HG03571 (cell line): ENCODE results near the gene GLT6D1.

Source experiments
- ATAC-seq: cut with Tn5 transposase; IDR thresholded peaks from one replicate; pipeline ENCODE4 v1.9.1; 2021; ENCODE audit not compliant: unreplicated experiment

Gene GLT6D1

GRCh38 chr9:135587658-135588057, 51.7 kb downstream of the GLT6D1 start:
- ATAC-seq: no peak

GRCh38 chr9:135586601-135587109, 52.7 kb downstream of the GLT6D1 start:
- ATAC-seq: no peak

- ATAC-seq: no peak
Measured at GRCh38 chr9:135584934-135585333, 54.4 kb downstream of the GLT6D1 start.

- ATAC-seq: no peak
Measured at GRCh38 chr9:135584371-135584770, 55.0 kb downstream of the GLT6D1 start.

- no peak for ATAC-seq
Measured at GRCh38 chr9:135583688-135584011, 55.7 kb downstream of the GLT6D1 start.

GRCh38 chr9:135582966-135583687, 56.2 kb downstream of the GLT6D1 start:
- ATAC-seq: no peak

GRCh38 chr9:135582541-135582940, 56.8 kb downstream of the GLT6D1 start:
- ATAC-seq: no peak

GRCh38 chr9:135581636-135582426, 57.5 kb downstream of the GLT6D1 start:
- no peak for ATAC-seq

- no peak for ATAC-seq
Measured at GRCh38 chr9:135580664-135581380, 58.5 kb downstream of the GLT6D1 start.

- ATAC-seq: no peak
Measured at GRCh38 chr9:135579889-135580660, 59.3 kb downstream of the GLT6D1 start.

- ATAC-seq: no peak
Measured at GRCh38 chr9:135579356-135579755, 60.0 kb downstream of the GLT6D1 start.

GRCh38 chr9:135577256-135577655, 62.1 kb downstream of the GLT6D1 start:
- no peak for ATAC-seq

GRCh38 chr9:135575995-135576631, 63.2 kb downstream of the GLT6D1 start:
- ATAC-seq: no peak

GRCh38 chr9:135574943-135575342, 64.4 kb downstream of the GLT6D1 start:
- no peak for ATAC-seq

- ATAC-seq: no peak
Measured at GRCh38 chr9:135574331-135574730, 65.0 kb downstream of the GLT6D1 start.
